NCI-H128 (cell line): ENCODE data around the gene PRKN.

Experiments
- DNase-seq: peaks from one replicate; lab custom pipeline; 2025; ENCODE audit not compliant: unreplicated experiment; lab: John Stamatoyannopoulos, UW

The PRKN gene

DNA sequence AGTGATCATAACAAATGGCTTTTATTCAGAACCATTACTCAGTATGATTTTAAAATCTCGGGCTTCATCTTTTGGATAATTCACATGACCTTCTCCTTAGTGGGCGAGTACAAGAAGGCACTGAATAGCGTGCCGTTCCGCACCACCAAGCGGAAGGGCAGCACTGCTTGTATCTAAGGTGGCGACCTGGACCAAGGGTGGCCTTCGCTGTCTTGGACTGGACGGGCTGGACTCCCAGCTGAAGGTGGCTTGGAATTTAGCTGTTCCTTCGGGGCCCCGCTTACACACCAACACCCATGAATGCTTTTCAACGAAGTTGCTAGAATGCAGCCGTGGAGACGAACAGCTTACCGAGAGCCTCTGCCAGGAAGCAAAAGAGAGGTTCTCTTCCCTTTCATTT, 1285.1 kb downstream of the PRKN start:
- no peak for DNase-seq

DNA sequence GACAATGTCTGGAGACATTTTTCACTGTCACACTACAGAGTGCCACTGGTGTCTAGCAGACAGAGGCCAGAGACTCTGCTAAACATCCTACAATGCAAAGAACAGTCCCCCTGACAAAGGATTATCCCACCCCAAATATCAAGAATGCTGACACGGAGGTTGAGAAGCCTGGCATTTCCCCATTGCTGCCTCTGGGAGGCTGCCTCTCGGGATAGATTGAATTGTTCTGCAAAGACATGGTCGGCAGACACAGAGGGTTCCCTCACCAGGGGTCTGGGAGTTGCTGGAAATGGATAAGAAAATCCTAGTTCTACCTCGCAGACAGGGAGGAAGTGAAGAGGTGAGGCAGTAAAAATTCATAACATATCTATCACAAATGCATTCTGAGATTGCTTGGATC, 1287.3 kb downstream of the PRKN start:
- DNase-seq, result no peak

DNA sequence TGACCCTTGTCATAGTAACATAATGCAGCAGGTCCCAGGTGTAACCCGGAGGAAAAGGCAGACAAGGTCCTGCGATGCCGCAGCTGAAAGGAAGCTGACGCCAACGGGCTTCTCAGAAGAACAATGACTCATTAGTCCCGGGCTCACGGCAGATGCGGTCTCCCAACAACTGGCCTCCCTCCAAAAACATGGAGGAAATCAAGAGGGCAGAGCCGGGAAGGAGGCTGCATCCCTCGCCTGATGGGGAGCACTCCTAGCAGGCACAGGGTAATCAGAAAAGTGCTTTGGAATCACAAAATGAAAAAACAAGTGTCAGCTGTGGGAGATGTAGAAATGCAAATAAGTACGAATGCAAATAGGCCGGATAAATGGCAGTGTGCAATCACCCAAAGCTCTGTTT, 1288.5 kb downstream of the PRKN start:
- DNase-seq, result no peak

DNA sequence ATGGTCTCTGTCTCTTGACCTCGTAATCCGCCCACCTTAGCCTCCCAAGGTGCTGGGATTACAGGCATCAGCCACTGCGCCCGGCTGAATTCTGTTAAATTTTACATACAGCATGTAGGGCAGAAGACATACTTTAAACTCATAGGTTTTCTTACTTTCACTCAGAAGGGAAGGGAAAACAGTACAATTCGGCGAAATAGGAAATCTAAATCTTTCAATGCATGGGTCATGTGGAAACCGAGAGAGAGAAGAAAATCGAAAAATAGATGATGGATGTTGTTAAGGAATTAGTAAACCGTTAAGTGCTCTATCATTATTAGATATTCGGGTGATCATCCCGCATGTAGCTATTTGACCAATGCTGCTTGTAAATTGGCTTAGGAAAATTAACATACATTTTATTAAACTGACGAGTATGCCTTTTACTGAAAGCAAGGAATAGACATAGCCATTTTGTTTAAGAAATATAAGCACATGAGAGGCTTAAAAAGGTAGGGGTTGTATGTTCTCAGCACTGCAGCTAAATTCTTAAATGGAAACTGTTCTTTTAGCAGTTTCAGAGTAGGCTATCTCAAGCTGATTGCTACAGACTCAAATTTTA, 1289.0 kb downstream of the PRKN start:
- DNase-seq, result no peak

DNA sequence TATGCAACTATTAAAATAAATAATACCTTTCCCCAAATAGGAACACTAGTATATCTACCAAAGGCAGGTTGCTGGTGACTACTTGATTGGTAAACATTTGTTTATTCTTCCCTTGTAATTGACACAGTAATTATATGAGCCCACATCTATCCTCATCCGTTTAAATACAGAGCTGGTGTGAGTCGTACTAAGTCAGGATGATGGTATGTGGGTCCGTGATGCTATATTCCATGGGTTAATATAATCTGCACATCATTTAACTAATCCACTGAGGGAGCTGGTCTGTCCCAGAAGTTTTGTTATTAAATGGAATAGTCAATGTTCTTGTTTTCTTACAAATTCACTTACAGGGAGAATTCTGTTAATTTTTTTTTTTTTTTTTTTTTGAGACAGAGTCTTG, 1289.7 kb downstream of the PRKN start:
- no peak for DNase-seq

DNA sequence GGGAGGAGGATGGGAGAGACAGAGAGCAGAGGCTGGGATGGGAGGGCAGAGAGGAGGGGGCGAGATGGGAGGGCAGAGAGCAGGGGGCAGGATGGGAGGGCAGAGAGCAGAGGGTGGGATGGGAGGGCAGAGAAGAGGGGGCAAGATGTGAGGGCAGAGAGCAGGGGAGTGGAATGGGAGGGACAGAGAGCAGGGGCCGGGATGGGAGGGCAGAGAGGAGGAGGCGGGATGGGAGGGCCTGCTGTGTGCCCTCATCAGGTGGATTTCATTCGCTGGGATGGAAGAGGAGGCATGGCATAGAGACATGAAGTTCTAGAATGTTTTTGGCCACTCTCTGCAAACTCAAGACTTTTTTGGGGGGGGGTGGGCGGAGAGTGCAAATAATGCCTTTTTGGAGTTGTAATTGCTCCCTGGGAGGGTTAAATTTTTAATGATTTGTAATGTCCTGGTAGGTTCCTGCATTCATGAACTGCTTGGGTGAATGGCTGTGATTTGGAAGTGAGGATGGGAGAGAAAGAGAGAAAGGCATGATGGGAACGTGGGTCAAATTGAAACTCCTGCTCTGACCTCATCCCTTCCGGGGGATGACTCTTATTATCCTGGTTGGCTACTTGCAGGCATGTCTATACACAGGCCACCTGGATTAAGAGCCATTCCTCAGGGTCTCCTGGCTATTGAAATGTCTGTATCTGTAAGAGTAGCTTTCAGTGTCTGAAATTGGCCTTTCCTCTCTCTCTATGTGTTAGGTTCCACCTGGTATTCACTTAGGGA, 1291.3 kb downstream of the PRKN start:
- no peak for DNase-seq

DNA sequence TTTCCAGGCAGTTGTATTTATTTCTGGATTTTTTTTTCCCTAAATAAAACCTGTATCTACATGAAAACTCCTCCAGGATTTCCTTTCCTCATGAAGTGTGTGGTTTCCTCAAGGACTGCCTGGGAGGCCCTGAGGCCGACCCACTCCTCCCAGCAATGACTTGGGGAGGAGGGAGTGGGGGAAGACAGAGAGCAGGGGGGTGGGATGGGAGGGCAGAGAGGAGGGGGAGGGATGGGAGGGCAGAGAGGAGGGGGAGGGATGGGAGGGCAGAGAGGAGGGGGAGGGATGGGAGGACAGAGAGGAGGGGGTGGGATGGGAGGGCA, 1291.9 kb downstream of the PRKN start:
- DNase-seq, result no peak

DNA sequence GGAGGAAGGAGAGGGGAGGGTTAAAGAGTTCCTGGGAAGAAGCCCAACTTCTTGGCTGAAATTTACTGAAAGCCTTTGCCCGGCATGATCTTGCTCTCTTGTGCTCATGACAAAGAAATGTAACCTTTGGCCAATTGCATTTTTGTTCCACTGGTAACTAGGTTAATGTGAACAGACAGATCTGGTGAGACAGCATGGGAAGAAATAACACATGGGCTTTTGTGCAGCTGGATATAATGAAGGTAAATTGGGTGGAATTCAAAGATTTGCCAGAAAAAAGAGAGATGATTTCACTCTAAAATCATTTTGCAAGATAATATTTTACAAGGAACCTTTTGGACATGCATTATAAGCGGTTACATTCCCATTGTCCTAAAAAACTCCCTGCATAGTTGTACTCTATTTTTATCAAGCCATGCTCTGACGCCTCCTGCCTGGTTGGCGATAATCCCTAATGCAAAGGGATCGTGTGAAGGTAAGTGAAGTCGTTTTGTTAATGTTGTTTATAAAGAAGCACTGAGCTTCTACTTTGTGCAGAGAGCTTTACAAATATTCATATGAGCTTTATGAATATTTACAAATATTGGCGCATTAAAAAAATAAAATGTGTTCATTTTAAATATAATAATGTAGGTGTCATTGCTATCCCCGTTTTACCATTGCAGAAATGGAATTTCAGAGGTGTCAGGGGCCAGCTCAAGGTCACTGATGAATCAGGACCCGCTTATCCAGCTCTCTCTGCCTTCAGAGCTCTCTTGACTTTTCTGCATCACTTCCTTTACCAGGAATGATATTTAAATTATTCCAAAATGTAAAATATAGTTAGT, 1292.4 kb downstream of the PRKN start:
- DNase-seq, result no peak

DNA sequence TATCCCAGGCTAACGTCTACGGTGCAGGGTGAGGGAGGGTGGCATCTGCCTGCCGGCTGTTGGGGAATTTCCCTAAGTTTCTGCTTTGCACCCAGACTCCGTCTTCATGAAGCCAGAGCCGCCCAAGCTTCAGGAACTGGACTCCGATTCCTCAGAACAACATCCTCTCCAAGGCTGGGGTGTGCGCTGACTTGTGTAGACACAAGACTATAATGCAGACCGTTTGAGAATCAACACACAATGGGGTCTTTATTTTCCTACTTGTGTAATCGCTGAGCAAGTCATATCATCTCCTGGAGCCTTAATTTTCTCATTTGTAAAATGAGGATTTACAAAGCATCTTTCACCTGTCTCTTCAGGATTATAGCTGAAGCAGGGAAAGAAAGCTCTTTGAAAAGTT, 1293.2 kb downstream of the PRKN start:
- DNase-seq, result no peak

DNA sequence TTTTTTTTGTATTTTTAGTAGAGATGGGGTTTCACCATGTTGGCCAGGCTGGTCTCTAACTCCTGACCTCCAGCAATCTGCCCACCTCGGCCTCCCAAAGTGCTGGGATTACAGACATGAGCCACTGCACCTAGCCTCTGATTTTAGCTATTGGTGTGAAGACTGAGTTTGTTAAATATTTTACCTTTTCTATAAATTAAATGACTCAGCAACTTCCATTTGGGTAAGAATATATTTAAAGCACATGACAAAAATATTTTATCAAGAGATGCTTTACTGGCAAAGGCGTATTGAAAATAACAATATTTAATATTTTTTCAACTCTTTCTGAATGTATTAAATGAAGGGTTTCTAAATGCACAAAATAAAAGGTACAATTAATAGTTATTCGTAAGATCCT, 1295.0 kb downstream of the PRKN start:
- no peak for DNase-seq

DNA sequence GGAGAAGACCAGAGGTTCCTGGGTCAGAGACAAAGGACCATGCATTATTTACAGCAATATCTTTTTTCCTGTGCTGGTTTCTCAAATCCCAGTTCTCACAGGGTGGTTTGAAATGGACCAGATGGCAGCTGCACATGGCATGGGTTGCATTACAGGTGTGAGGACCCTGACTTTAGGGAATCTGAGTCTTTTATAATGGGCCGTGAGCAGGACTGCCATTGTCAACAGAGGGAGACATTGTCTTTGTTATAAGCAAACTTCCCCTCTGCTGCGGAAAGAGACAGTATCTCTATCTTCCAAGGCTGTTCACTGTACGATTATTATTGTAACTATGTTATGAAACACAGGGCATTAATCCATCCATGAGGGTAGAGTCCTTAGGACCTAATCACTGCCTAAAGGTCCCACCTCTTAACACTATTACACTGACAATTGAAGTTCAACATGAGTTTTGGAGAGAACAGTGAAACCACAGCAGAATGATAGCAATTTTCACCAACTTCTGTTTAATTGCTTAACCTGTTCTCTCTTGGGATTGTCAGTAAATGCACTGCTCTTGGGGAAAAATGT, 1297.6 kb downstream of the PRKN start:
- no peak for DNase-seq

DNA sequence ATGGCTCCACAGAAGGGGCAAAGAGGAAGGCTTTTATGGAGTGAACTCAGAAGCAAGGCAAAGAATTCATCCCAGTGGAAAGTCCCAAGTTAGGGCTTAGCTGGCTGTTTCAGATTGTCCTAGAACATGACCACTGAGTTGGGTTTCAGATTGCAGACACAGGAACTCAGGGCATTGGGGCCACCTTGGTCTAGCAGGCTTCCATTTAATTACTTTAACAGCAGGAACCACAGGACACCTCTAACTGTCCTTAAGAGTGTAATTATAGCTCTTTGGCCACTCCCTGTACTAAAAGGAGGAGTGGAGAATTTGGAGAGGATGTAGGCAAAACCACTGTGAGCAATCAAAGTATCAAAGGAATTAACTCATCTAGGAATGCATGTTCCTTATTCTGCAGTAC, 1303.1 kb downstream of the PRKN start:
- no peak for DNase-seq

DNA sequence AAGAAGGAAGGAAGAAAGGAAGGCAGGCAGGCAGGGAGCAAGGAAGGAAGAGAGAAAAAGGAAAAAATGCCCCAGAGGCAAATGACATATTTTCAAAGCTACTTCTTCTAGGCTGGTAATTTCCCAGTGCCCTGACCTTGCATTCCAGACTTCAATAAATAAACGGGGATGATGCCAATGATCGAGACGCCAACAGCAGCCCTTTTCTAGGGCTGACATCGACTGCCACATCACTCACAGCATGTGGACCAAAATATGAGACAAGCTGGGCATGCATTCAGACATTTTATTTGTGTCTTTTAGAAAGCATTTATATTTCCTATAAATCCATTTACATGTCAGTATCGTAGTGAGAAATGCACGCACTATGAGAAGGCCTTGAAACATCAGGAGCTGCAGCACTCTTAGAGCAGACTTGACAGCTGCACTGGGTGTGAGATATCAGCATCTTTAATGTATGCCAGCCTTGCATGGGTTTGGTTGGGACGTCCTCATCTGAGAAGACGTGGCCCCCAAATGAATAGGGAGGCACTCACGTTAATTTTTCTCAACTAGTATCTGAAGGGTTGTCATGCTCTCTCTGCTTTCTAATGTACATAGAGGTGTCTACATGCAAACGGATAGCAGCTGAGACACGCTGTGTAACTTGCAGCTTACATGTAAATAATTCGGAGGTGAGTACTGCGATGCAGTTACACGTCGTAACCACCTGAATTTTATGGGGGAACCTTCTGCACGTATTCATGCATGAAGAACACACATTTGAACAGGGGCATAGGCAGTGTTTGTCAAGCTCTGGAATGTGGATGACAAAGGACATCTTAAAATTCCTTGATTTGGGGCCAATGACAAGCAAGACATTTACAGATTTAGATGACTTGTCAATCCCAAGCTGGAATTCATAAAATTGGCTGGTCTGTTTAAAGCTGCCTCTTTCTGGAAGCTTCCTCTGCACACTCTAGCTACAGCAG, 1304.6 kb downstream of the PRKN start:
- DNase-seq, result no peak

DNA sequence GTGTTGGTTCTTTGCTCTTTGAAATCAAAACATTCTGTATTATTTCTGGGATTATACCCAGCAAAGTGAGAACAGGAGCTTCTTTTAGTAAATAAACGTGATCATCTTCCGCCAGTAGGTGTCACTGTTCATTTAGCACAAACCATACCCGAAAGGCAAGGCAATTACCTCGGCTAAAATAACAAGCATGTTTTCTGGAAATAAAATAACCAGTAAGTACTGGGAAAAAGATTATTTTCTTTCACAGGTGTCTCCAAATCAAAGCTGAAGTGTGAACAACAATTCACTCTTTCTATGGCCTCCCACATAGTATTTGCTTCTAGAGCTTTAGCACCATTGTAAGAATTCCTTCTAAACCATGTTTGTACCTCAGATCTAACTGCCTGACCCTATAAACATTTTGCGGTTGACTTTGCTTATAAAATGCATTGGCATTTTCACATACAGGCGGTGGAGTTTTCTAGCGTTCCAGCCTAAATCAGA, 1309.1 kb downstream of the PRKN start:
- peak; percentile 56 for DNase-seq

DNA sequence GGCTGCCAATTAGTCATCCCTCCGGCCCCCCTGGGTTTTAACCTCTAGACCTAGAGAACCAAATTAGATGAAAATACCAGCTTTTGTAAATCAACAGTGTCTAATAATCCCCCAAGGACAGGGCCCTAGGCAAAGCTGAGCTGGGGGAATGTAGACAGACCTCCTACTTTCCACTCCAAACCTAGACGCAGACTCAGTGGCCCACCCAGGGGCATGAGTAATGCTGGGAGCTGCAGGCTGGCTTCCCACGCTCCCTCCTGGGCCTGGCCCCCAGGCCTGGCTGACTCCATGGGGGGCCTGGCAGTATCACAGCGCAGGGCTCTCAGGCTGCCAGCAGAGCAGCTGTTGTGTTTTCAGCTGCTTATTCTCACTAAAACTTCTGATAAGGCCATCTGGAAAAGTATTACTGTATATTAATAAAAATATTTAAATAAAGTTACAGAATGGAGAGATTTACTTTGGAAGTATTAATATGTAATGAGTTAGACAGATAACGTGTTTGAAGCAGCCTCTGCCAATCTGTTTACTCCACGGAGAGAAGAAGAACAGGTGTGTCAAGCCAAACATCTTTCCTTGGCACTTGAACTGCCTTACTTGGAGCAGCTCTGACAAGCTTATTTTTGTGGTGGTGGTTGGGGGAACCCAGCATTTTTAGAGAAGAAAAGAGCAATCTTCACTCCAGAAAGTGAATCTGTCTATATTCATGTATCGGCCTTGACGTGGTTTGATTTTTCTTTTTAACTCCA, 1309.7 kb downstream of the PRKN start:
- DNase-seq, result no peak

DNA sequence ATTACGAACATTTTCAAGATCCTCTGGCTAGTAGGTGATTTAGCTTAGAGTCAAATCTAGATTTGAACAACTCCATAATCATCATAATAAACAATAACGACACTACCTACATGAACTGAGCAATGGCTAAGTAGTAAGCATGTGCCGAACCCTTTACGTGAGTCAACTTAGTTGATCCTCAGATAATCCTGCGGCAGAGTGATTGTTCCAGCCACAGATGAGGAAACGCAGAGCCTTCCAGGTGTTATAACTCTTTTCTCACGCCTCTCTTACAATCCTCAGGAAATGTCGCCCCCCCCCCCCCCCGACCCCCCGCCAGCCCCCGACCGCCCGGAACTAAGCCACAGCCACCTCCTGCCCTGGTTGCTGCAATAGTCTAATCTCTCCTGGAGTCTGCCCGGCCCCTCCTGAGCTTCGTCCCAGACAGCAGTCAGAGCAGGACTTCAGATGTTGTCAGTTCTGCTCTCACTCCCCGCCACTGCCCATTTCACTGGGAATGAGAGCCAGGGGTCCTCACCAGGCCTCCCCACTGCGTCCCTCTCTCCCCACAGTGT, 1312.2 kb downstream of the PRKN start:
- DNase-seq, result no peak

DNA sequence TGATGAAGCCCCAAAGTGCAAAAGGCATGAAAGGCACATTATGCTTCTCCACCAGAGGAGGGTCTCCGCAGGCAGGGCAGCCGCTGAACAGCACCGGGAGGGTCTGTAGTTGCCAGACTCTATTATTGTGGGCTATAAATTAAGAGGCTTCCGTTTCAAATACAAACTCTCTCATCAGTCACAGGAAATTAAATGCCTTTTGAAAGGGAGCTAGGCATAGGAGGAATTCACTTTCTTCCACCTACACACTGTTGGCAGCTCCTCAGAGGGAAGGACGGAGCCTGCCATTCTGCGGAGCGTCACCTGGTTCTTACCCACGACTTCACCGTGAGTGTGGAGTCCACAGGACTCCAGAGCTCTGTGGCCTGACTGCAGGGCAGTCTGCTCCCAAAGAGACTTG, 1312.9 kb downstream of the PRKN start:
- no peak for DNase-seq

DNA sequence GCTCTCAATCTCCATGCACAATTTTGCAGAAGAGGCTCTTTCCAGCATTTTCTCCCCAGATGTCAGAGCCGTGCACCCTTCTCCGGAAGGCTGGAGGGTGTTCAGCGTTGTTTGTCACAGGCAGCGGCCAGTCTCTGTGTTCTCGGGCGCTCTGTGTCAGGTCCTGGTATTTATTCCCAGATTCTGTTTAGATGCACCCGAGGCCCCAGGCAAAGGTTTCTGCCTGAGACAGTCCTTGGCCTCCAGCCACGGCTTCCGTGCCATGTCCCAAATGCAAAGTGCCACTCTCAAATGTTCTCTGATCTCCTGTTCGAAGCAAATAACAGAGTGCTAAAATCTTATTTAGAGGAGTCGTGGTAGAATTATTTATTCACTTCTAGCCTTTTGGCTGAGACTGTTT, 1313.4 kb downstream of the PRKN start:
- DNase-seq, result no peak

DNA sequence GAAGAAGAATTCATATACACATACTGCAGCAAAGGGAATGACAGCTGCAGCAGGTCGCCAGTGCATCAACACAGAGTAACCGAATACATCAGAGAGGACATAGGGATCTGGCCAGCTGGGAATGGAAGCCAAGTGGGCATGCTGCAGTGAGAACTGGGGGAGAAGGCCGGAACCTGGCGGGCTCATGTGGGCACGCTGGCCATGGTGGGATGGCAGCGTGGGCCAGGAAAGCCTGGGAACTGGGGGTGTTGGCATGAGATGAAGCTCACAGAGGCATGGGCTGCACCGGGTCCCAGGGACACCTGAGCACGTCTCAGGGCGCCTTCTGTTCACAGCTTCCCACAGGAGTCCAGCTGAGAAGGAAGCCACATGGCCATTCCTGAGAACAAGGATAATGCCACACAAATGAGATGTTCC, 1314.2 kb downstream of the PRKN start:
- no peak for DNase-seq

DNA sequence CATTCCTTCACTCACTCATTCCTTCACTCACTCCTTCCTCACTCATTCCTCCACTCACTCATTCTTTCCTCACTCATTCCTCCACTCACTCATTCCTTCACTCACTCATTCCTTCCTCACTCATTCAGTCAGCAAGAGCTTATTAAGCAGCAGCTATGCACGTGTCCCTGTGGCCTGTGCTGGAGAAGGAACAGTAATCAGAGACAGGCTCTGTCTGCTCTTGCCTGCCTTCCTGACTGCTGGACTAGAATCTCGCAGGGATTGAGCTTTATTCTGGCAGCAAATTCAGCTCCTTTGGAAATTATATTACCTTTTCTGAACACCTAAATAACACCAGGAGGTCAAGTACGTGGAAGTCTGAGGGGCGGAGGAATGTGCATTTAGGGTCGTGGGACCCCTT, 1314.8 kb downstream of the PRKN start:
- DNase-seq, result no peak
